Pancreas (tissue), 10 donors: Measurements from ENCODE around the gene GRIN2A. TPM values are rescaled to one million over a fixed set of nuclear protein-coding genes. Genes with fewer than 3 reads are reported as not detected.

Source experiments
- ATAC-seq, 4 donors: fragments of 200-7000 bp; cut with Tn5 transposase; one replicate each; pipeline versions ENCODE4 v1.8.0 to v1.9.1; 2020; ENCODE audit warnings: mild to moderate bottlenecking in 4 of 4, moderate library complexity in 4 of 4
- DNase-seq, 6 donors: peaks; one replicate each; pipeline ENCODE4 v3.0.0-alpha.2; 2020
- FAIRE-seq: peaks from 2 replicates; lab custom pipeline; 2012; peaks lifted over from hg19 to GRCh38; lab: Jason Lieb, UNC
- H3K27ac ChIP-seq, 4 donors: fragments of 200-600 bp; sonication (generic); 1 replicate in 3 of 4; 2 replicates in 1 of 4; pipeline versions ENCODE4 v1.5.0 to v1.8.0; 2020
- H3K27me3 ChIP-seq, 4 donors: fragments of 200-600 bp; one replicate each; pipeline ENCODE4 v1.8.0; 2021
- H3K36me3 ChIP-seq, 3 donors: fragments of 200-600 bp; sonication (generic) in 1 of 3; one replicate each; pipeline versions ENCODE4 v1.5.0 to v1.8.0; 2020 to 2021
- H3K4me1 ChIP-seq, 3 donors: fragments of 200-600 bp; one replicate each; pipeline ENCODE4 v1.8.0; 2021
- H3K4me3 ChIP-seq, 4 donors: fragments of 200-600 bp; sonication (generic) in 2 of 4; one replicate each; pipeline versions ENCODE4 v1.5.0 to v1.8.0; 2020 to 2021
- H3K9me3 ChIP-seq, 4 donors: fragments of 200-600 bp; one replicate each; pipeline ENCODE4 v1.8.0; 2021
- CTCF ChIP-seq, 4 donors: fragments of 200-600 bp; sonication (generic) in 3 of 4; IDR thresholded peaks; one replicate each; pipeline versions ENCODE4 v1.5.0 to v1.8.0; 2021; ENCODE audit warnings: antibody characterized with exemption in 4 of 4
- WGBS, 2 donors: extraction: QIAGEN DNeasy Blood & Tissue Kit; methylation state at CpG; one replicate each; pipeline ENCODE4 v1.1.7; 2013; 5-methylcytosine and 5-hydroxymethylcytosine counted together
- intact Hi-C, 3 donors: fragments of 100-400 bp; cut with DNase I; formaldehyde crosslinking; loops; one replicate each; pipeline versions ENCODE4 v1.11.1 to v1.14.2; 2022
- polyA plus RNA-seq, 2 donors: library from polyadenylated mRNA; stranded (reverse); fragments of 200-250 nt; gene quantifications; one replicate each; pipeline ENCODE4 v1.2.3, GENCODE V29; 2013
- total RNA-seq, 6 donors: library from RNA; stranded (reverse); fragmentation: NEBNext Ultra II Directional in 4 of 6; extraction: Animal tissue kit (Norgen Biotek cat#: 25700) in 4 of 6; gene quantifications; one replicate each; pipeline versions ENCODE4 v1.2.1 to v1.2.4, GENCODE V29; 2021 to 2023
- donor health status: healthy with polysubstance abuse.
- donor health status: DM: no; HTN: no; CAD: no; lungs with moderate emphysema.
- donor health status: DM: no; HTN: no; CAD: no.
- donor health status: control.
- donor health status: control.
- donor health status: Bipolar disorder and iron deficiency.
- donor health status: DM: yes; HTN: yes; CAD: no.
- donor health status: DM: no; HTN: no; CAD: no.
- donor health status: DM: no; HTN: no; CAD: no.
- donor health status: DM: yes; HTN: yes; CAD: no.

Gene GRIN2A
- total and polyA plus RNA-seq, 8 donors = 0.09 to 2.2 (median 0.32) TPM

DNA sequence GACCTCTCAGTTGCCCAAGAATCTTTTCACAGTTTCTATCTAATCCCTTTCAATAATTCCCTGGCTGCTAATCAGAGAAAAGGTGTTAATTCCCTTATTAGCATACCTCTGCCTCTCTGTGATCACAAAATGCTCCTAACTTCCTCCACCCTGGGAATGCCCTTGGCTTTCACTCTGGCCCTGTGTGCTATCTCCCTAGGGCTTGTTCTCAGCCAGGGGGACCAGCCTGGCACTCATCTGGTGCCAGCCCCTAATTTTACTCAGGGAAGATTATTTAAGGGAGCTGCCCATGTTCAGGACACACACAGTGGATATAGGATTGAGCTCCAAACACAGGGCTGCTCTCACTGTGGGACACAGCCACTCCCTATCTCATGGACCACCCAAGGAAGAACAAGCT, 225.2 kb downstream of the GRIN2A start:
- Histone ChIP-seq H3K36me3 (no peaks in the 10 kb centered on the region), H3K4me3 (no peak overlapping the region), H3K27ac (no peak overlapping the region), H3K4me1 (no peaks in the 10 kb centered on the region), H3K9me3 (no peaks in the 10 kb centered on the region), H3K27me3 (peaks cover 0 to 3% (median 0%) of the 10 kb centered on the region in 4 donors)
- no peak for TF ChIP-seq CTCF (IDR thresholded peaks at IDR 0.05)
- ATAC-seq = no peak
- intact Hi-C loops = no loop called here
- no peak for FAIRE-seq
- DNase-seq = no peak

GRCh38 chr16:9955677-9956076, 226.6 kb downstream of the GRIN2A start:
- intact Hi-C loops = no loop called here
- FAIRE-seq (no peak), ATAC-seq (no peak), DNase-seq (no peak)
- 67 to 75% methylated on average over 6 of the region's 6 CpGs for WGBS, 2 donors
- no peaks in the 10 kb centered on the region for H3K4me1 ChIP-seq
- no peak for TF ChIP-seq CTCF (IDR thresholded peaks at IDR 0.05)
- no peaks in the 10 kb centered on the region for H3K9me3 ChIP-seq
- H3K27me3 ChIP-seq = peaks cover 0 to 3% (median 0%) of the 10 kb centered on the region in 4 donors
- no peak overlapping the region for H3K27ac ChIP-seq
- H3K4me3 ChIP-seq = no peak overlapping the region
- no peaks in the 10 kb centered on the region for H3K36me3 ChIP-seq

- TF ChIP-seq CTCF (IDR thresholded peaks at IDR 0.05) = no peak
- no peak overlapping the region for H3K4me3 ChIP-seq
- FAIRE-seq (no peak), ATAC-seq (no peak), DNase-seq (no peak)
- intact Hi-C loops = no loop called here
- H3K27me3 ChIP-seq = peaks cover 0 to 3% (median 0%) of the 10 kb centered on the region in 4 donors
- no peaks in the 10 kb centered on the region for H3K36me3 ChIP-seq
- no peaks in the 10 kb centered on the region for H3K9me3 ChIP-seq
- H3K27ac ChIP-seq = no peak overlapping the region
- 42 to 48% methylated on average over 7 of the region's 7 CpGs for WGBS, 2 donors
- no peaks in the 10 kb centered on the region for H3K4me1 ChIP-seq
These were observed 228.2 kb downstream of the GRIN2A start for GRCh38 chr16:9953908-9954570.

DNA sequence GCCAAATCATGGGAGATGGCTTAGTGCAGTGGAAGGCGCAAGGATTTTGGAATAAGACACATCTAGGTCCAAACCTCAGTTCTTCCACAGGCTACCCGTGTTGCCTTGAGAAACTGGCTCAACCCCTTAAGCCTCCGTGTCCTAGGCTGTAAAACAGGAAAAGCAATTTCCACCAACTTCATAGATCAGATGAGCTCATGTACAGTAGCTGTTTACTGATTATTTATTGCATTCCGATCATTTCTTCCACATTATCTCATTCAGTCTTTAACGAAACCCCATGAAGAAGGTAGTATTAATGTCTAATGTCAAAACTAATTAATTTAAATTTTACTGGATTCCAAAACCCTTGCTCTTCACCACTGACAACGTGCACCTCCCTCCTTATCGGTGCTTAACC, 231.6 kb downstream of the GRIN2A start:
- FAIRE-seq = no peak
- whole genome bisulfite sequencing, 2 donors = 33 to 48% methylated on average over 7 of the region's 7 CpGs
- TF ChIP-seq CTCF (IDR thresholded peaks at IDR 0.05) = no peak
- no peak overlapping the region for H3K27ac ChIP-seq
- intact Hi-C loops = no loop called here
- ATAC-seq = peak in 2 of 4 donors; percentile 25 to 27
- no peaks in the 10 kb centered on the region for H3K4me1 ChIP-seq
- peaks cover 0 to 3% (median 0%) of the 10 kb centered on the region in 4 donors for H3K27me3 ChIP-seq
- no peak overlapping the region for H3K4me3 ChIP-seq
- DNase-seq = no peak
- H3K9me3 ChIP-seq = no peaks in the 10 kb centered on the region
- no peaks in the 10 kb centered on the region for H3K36me3 ChIP-seq

- ATAC-seq = no peak
- H3K9me3 ChIP-seq = no peaks in the 10 kb centered on the region
- WGBS, 2 donors = 56 to 78% methylated on average over 5 of the region's 5 CpGs
- no peaks in the 10 kb centered on the region for H3K4me1 ChIP-seq
- intact Hi-C loops = no loop called here
- H3K27me3 ChIP-seq = no peaks in the 10 kb centered on the region
- no peak for DNase-seq
- no peaks in the 10 kb centered on the region for H3K36me3 ChIP-seq
- H3K27ac ChIP-seq = no peak overlapping the region
- no peak for FAIRE-seq
- no peak for TF ChIP-seq CTCF (IDR thresholded peaks at IDR 0.05)
- H3K4me3 ChIP-seq = no peak overlapping the region
These were observed 232.8 kb downstream of the GRIN2A start for GRCh38 chr16:9949396-9949795.
